Choroid plexus epithelial cell (primary cell): ENCODE results near the gene GARRE1.

Source experiments
- DNase-seq: peaks from one replicate; pipeline ENCODE4 v3.0.0-alpha.2; 2010; ENCODE audit warnings: low read depth
- H3K4me3 ChIP-seq: 2 replicates; pipeline ENCODE4 v1.5.1; 2011; ENCODE audit warnings: low read depth, mild to moderate bottlenecking, control low read depth, low read length, moderate library complexity
- CTCF ChIP-seq: conservative IDR thresholded peaks from 2 replicates; pipeline ENCODE4 v1.5.1; 2011; ENCODE audit warnings: low read depth, mild to moderate bottlenecking, control low read depth, inconsistent platforms, low read length, moderate library complexity

The GARRE1 gene

GRCh38 chr19:34298891-34299520 is 44.7 kb downstream of the GARRE1 start:
- no peak overlapping the region for H3K4me3 ChIP-seq
- DNase-seq, result no peak
- no peak for TF ChIP-seq CTCF

GRCh38 chr19:34299576-34299975 is 45.2 kb downstream of the GARRE1 start:
- no peak overlapping the region for H3K4me3 ChIP-seq
- no peak for TF ChIP-seq CTCF
- no peak for DNase-seq

GRCh38 chr19:34300380-34300779 is 46.0 kb downstream of the GARRE1 start:
- no peak for DNase-seq
- no peak overlapping the region for H3K4me3 ChIP-seq
- no peak for TF ChIP-seq CTCF

GRCh38 chr19:34300962-34301361 is 46.6 kb downstream of the GARRE1 start:
- no peak for DNase-seq
- TF ChIP-seq CTCF, result no peak
- H3K4me3 ChIP-seq, result no peak overlapping the region
